ENCODE results near the gene KRTAP1-1.
"Not testable (repeated sequence)": the region's sequence is repeated elsewhere in the genome, so short reads cannot be mapped to it uniquely, and the experiment has no call there.

KRTAP1-1 gene

DNA sequence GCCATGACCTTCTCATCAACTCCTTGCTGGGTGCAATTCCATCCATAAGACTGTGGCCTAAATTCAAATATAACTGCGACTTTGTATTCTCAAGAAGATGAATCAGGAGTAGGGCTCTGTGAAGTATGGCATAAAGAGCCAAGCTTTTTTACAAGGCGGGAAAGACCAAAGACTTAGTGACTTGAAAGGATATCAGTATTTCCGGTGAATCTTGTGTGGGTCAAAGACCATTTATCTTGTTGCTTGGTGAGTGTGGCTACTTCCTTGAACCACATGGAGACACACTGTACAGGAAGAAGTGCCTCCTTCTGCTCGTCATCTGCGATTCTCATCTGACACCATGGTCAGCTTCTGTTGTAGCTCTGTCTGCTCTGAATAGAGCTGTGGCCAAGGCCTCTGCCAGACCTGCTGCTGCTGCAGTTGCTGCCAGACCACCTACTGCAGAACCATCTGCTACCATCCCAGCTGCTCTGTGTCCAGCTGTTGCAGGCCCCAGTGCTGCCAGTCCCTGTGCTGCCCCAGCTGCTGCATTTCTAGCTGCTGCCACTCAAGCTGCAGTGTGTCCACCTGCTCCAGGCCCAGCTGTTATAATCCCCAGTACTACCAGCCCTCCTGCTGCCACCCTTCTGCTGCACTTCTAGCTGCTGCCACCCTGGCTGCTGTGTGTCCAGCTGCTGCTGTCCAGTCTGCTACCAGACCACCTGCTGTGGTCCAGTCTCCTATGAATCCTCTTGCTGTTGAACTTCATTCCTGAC lies 30.5 kb upstream of the KRTAP1-1 start:
- no peak for DNase-seq
- no peak for TF ChIP-seq CTCF (IDR thresholded peaks at IDR 0.05; ENCODE audit: low read depth, low read length)
- no peak overlapping the region for H3K4me3 ChIP-seq (ENCODE audit: low read depth, low read length)
- H3K27ac ChIP-seq: no peak overlapping the region
- peaks cover 2% of the 10 kb centered on the region for H3K9me3 ChIP-seq (ENCODE audit: severe bottlenecking)
- H3K27me3 ChIP-seq (ENCODE audit: insufficient read depth, low read depth, severe bottlenecking): peaks cover 7% of the 10 kb centered on the region
- H3K36me3 ChIP-seq: no peaks in the 10 kb centered on the region

DNA sequence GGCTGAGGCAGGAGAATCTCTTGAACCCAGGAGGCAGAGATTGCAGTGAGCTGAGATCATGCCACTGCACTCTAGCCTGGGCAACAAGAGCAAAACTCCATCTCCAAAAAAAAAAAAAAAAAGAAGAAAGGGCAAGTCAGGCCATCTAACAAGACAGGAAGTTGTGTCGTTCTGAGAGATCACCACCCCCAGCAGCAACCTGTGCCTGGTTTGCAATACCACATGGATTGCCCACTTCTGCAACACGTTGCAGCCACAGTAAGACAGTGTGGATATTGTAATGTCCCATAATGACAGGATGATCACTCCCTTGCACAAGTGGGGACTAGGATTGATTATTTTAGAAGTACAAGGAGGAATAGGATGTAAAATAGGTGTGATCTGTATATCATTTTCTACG lies 27.8 kb upstream of the KRTAP1-1 start:
- Histone ChIP-seq H3K27ac (no peak overlapping the region), H3K36me3 (no peaks in the 10 kb centered on the region), H3K4me3 (ENCODE audit: low read depth, low read length) (no peak overlapping the region), H3K9me3 (ENCODE audit: severe bottlenecking) (no peaks in the 10 kb centered on the region), H3K27me3 (ENCODE audit: insufficient read depth, low read depth, severe bottlenecking) (no peaks in the 10 kb centered on the region)
- no peak for TF ChIP-seq CTCF (IDR thresholded peaks at IDR 0.05; ENCODE audit: low read depth, low read length)
- no peak for DNase-seq

GRCh38 chr17:41067281-41067680 lies 26.0 kb upstream of the KRTAP1-1 start:
- DNase-seq: no peak
- TF ChIP-seq CTCF (IDR thresholded peaks at IDR 0.05; ENCODE audit: low read depth, low read length): no peak
- H3K4me3 ChIP-seq (ENCODE audit: low read depth, low read length): no peak overlapping the region
- no peaks in the 10 kb centered on the region for H3K9me3 ChIP-seq (ENCODE audit: severe bottlenecking)
- no peaks in the 10 kb centered on the region for H3K27me3 ChIP-seq (ENCODE audit: insufficient read depth, low read depth, severe bottlenecking)
- H3K27ac ChIP-seq: no peak overlapping the region
- H3K36me3 ChIP-seq: no peaks in the 10 kb centered on the region

DNA sequence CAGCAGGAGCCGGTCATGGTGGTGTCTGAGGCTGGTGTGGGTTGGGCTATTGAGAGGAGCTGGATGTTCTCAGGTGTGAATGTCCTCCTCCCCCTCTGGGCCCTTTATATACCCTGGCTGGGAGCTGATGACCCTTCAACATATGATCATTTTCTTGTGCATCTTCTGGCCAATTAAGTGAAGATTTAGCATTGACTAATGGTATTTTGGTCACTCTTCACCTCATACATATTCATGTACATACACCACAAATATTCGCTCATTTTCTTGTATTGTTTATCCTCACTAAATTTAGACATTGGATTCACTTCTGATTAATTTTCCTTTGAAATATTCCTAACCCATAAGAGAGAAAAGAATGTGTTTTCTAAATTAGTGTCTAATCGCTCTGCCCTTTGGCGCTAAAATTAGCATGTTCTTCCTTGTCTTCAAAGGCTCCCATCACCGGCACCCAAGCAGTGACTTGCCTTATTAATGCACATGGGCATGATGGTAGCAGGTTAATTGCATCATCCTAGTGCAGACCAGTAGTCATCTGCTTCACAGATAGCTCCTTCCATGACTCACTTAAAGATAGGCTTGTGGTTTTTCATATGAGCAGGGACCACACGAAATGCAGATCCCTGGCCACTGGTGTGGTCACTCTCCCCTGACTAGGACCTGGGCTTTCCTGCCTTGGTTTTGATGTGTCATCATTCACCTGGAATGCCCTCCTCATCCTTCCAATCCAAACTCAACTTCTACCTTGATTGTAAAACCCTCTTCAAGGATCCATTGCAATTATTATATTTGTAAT lies 24.8 kb upstream of the KRTAP1-1 start, which contains the start of gene KRTAP2-4:
Gene KRTAP2-4 (minus strand): TSS at position 51 of the 796 bp plus-strand sequence. CDS start 34 bp downstream, at position 17.
- Histone ChIP-seq H3K9me3 (ENCODE audit: severe bottlenecking) (no peaks in the 10 kb centered on the region), H3K27ac (no peak within 1 kb of the TSS), H3K36me3 (no peaks in the 10 kb centered on the region), H3K27me3 (ENCODE audit: insufficient read depth, low read depth, severe bottlenecking) (no peaks in the 10 kb centered on the region), H3K4me3 (ENCODE audit: low read depth, low read length) (no peak within 1 kb of the TSS)
- no peak for DNase-seq
- no peak for TF ChIP-seq CTCF (IDR thresholded peaks at IDR 0.05; ENCODE audit: low read depth, low read length)

DNA sequence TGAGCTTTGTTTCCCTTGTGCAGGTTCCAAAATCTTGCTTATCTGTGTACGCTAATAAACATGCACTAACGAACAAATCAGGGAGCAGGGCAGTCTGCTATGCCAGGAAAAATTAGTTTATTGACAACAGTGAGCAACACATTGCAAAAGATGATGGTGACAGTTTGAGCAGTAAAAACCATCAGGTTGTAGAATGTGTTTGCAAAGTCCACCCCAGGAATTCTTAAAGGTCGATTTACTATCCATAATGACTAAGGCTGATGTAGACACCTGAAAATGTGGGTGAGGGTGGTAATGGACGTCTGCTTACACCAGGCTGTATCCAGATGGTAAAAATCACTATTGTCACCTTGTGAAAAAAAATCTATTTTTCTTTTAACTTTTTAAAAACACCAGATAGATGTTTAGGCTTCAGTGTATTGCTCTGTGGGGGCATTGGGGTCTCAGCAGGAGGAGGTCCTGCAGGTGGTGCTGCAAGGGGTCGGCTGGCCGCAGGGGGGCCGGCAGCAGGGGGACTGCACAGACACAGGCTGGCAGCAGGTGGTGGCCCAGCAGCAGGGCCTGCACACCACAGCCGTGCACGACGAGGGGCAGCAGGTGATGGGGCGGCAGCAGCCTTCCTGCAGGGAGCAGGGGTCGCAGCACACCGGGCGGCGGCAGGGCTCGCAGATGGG lies 23.9 kb upstream of the KRTAP1-1 start:
- H3K4me3 ChIP-seq (ENCODE audit: low read depth, low read length); H3K9me3 ChIP-seq (ENCODE audit: severe bottlenecking); H3K27ac ChIP-seq; DNase-seq; H3K27me3 ChIP-seq (ENCODE audit: insufficient read depth, low read depth, severe bottlenecking); H3K36me3 ChIP-seq: not testable (repeated sequence)

DNA sequence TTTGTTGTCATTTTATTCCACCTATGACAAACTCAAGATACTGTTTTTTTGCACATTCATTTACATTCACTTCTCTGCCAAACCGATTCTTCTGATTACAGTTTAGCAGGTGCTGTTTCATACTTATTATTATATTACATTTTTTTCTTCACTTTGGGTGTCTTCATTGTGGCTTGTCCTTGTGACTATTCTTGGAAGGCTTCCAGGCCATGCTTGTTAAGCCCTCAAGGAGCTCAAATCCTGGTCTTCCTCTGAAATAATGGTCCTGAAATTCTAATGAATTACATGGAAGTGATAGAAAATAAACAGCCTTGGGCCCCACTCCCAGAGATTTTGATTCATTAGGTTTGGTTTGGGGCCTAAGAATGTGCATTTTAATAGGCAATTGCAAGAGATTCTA lies 23.1 kb upstream of the KRTAP1-1 start:
- H3K4me3 ChIP-seq (ENCODE audit: low read depth, low read length): no peak overlapping the region
- H3K27ac ChIP-seq: no peak overlapping the region
- H3K27me3 ChIP-seq (ENCODE audit: insufficient read depth, low read depth, severe bottlenecking): no peaks in the 10 kb centered on the region
- no peak for TF ChIP-seq CTCF (IDR thresholded peaks at IDR 0.05; ENCODE audit: low read depth, low read length)
- H3K9me3 ChIP-seq (ENCODE audit: severe bottlenecking): no peaks in the 10 kb centered on the region
- no peaks in the 10 kb centered on the region for H3K36me3 ChIP-seq
- DNase-seq: no peak
